NT2/D1 (cell line): ENCODE data around the gene BACH1.
"Not testable (repeated sequence)": the region's sequence is repeated elsewhere in the genome, so short reads cannot be mapped to it uniquely, and the experiment has no call there.

Experiments used
- YY1 ChIP-seq: IDR thresholded peaks from 2 replicates; pipeline ENCODE4 v1.6.1; 2011; ENCODE audit not compliant: insufficient read length, insufficient read depth
- ZNF274 ChIP-seq: IDR thresholded peaks from 2 replicates; pipeline ENCODE4 v1.6.1; 2011; ENCODE audit warnings: mild to moderate bottlenecking, low read depth, low read length

DNA sequence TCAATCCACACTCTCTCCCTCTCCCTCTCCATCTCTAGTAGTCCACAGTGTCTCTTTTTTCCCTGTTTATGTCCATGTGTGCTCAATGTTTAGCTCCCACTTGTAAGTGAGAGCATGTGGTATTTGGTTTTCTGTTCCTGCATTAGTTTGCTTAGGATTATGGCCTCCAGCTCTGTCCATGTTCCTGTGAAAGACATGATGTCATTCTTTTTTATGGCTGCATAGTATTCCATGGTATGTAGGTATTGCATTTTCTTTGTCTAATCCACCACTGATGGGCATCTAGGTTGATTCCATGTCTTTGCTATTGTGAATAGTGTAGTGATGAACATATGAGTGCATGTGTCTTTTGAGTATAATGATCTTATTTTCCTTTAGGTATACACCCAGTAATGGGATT, 49.4 kb upstream of the BACH1 start:
- TF ChIP-seq ZNF274, YY1: not testable (repeated sequence)
